Muscle of leg (tissue), 11 donors: ENCODE measurements around the gene SMARCC2. TPM values are rescaled to one million over a fixed set of nuclear protein-coding genes. Genes with fewer than 3 reads are reported as not detected.

Experiments
- DNase-seq: peaks from one replicate; pipeline ENCODE4 v3.0.0; 2013
- H3K27ac ChIP-seq: one replicate; pipeline ENCODE4 v1.5.1; 2013; ENCODE audit warnings: mild to moderate bottlenecking, low read length, control low read depth
- H3K27me3 ChIP-seq: one replicate; pipeline ENCODE4 v1.6.1; 2013; ENCODE audit warnings: low read length; ENCODE audit not compliant: control insufficient read depth, insufficient read depth
- H3K36me3 ChIP-seq: one replicate; pipeline ENCODE4 v1.6.1; 2013; ENCODE audit warnings: low read length; ENCODE audit not compliant: control insufficient read depth, insufficient read depth
- H3K4me1 ChIP-seq: one replicate; pipeline ENCODE4 v1.6.1; 2013; ENCODE audit warnings: low read length; ENCODE audit not compliant: control insufficient read depth, insufficient read depth
- H3K4me3 ChIP-seq: one replicate; pipeline ENCODE4 v1.5.1; 2013; ENCODE audit warnings: low read length, control low read depth
- H3K9me3 ChIP-seq: replicated peaks from 2 replicates; pipeline ENCODE4 v1.6.1; 2013; ENCODE audit warnings: low read depth, low read length; ENCODE audit not compliant: control insufficient read depth
- WGBS: methylation state at CpG from one replicate; pipeline ENCODE4 v1.1.5; 2013; ENCODE audit warnings: missing lambda C conversion rate; ENCODE audit not compliant: insufficient coverage; 5-methylcytosine and 5-hydroxymethylcytosine counted together
- polyA plus RNA-seq, 8 donors: library from polyadenylated mRNA; unstranded; fragments of 120-200 nt; gene quantifications; one replicate each; pipeline versions ENCODE4 v1.2.1 to v1.2.3, GENCODE V29; 2013; ENCODE audit warnings: inconsistent platforms in 1 of 8, low replicate concordance in 1 of 8; ENCODE audit not compliant: insufficient read length in 8 of 8, insufficient read depth in 1 of 8
- total RNA-seq: library from RNA; stranded (reverse); fragments of 120-200 nt; gene quantifications from one replicate; pipeline ENCODE4 v1.2.4, GENCODE V29; 2013

The SMARCC2 gene
- total and polyA plus RNA-seq, 9 donors = 46.8 to 71.7 (median 55.3) TPM

DNA sequence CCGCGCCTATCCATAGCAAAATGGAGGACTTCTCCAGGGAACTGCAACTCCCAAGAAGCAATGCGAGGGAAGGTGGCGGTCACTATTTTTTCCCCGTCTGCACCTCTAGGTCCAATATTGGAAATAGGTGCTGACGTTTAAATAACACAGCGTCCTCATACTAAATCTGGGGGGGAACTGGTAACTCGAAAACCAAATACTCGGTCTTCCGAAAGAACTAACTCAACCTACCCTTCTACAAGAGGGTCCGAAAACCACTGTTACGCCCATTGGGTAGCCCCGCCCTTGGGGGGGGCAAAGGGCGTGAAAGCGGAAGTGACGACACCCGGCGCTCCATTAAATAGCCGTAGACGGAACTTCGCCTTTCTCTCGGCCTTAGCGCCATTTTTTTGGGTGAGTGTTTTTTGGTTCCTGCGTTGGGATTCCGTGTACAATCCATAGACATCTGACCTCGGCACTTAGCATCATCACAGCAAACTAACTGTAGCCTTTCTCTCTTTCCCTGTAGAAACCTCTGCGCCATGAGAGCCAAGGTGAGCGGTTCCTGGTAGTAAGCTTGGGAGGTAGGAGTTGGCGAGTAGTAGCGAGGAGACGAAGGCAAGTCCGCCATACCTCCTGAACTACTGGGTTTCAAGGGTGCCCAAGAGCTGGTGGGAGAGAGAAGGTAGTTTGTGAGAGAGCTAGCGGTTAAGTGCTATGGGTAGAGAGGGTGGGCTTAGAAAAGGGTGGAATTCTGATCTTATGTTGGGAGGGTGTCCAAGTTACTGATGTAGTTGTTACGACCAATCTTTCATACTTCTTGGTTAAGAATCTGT lies 72.8 kb downstream of the SMARCC2 start, which contains the start of gene RPL41:
Gene RPL41, plus strand, starts transcription at position 367 of the 815 bp plus-strand sequence.
- Histone ChIP-seq H3K9me3 (no peaks in the 10 kb centered on the region), H3K27me3 (no peaks in the 10 kb centered on the region), H3K27ac (peak within 1 kb of the TSS; percentile 98), H3K4me3 (peak within 1 kb of the TSS; percentile 78), H3K4me1 (peaks cover 36% of the 10 kb centered on the region), H3K36me3 (peaks cover 41% of the 10 kb centered on the region)
- 0% methylated on average over 13 of the region's 34 CpGs for WGBS
- peak; percentile 99 for DNase-seq

GRCh38 chr12:56115329-56115728 lies 74.0 kb downstream of the SMARCC2 start:
- Histone ChIP-seq H3K27me3 (no peaks in the 10 kb centered on the region), H3K27ac (peak overlapping the region; percentile 98), H3K4me3 (peak overlapping the region; percentile 78), H3K36me3 (peaks cover 41% of the 10 kb centered on the region), H3K9me3 (no peaks in the 10 kb centered on the region), H3K4me1 (peaks cover 27% of the 10 kb centered on the region)
- WGBS = 44% methylated on average over 3 of the region's 10 CpGs
- peak; percentile 46 for DNase-seq

DNA sequence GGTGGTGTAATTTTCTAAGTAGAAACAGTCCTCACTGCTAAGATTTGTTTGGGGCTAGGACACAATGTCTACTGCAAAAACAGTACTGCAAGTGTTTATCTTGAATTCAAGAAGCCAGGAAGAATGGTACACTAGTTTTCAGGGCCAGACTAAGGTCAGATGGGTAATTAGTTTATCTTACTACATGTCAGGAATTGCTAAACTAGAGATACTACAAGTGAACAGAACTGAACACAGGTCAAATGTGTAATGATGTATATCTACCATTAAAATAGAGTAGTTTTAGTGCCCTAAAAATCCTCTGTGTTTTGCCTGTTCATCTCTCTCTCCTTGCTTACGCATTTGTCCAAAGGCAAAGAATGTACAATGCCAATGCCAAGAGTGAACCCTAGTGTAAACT lies 75.2 kb downstream of the SMARCC2 start:
- H3K4me3 ChIP-seq = no peak overlapping the region
- WGBS = no CpG with 5 or more reads among the region's 1 CpG
- peaks cover 49% of the 10 kb centered on the region for H3K36me3 ChIP-seq
- H3K9me3 ChIP-seq = no peaks in the 10 kb centered on the region
- peaks cover 15% of the 10 kb centered on the region for H3K4me1 ChIP-seq
- H3K27ac ChIP-seq = no peak overlapping the region
- DNase-seq = no peak
- H3K27me3 ChIP-seq = no peaks in the 10 kb centered on the region

Other genes with a start within 250 kb of the SMARCC2 start
- 0.62 TPM for gene PMEL, start 223.4 kb downstream of the SMARCC2 start, total RNA-seq
- 10 to 100 TPM in 1 of 8 donors, 1 to 10 TPM in 6, under 1 TPM in 1; 0.72 to 16.2 (median 1.3) TPM for gene PMEL, start 223.4 kb downstream of the SMARCC2 start, polyA plus RNA-seq
- 20.8 TPM for gene CDK2, start 222.7 kb downstream of the SMARCC2 start, total RNA-seq
- gene CDK2, start 222.7 kb downstream of the SMARCC2 start, polyA plus RNA-seq = 10 to 100 TPM; 24.9 to 34.4 (median 31.4) TPM
- gene RAB5B, start 215.4 kb downstream of the SMARCC2 start, total RNA-seq = 62.1 TPM
- gene RAB5B, start 215.4 kb downstream of the SMARCC2 start, polyA plus RNA-seq = 100 to 1,000 TPM; 108 to 116 (median 113) TPM
- 19.3 TPM for gene SUOX, start 192.2 kb downstream of the SMARCC2 start, total RNA-seq
- 10 to 100 TPM; 13.1 to 18.0 (median 14.5) TPM for gene SUOX, start 192.2 kb downstream of the SMARCC2 start, polyA plus RNA-seq
- 2.2 TPM for gene IKZF4, start 168.4 kb downstream of the SMARCC2 start, total RNA-seq
- 1 to 10 TPM; 5.0 to 8.7 (median 7.1) TPM for gene IKZF4, start 168.4 kb downstream of the SMARCC2 start, polyA plus RNA-seq
- gene RPS26, start 147.6 kb downstream of the SMARCC2 start, total RNA-seq = 255 TPM
- 100 to 1,000 TPM in 5 of 8 donors, 10 to 100 TPM in 3; 84.2 to 522 (median 202) TPM for gene RPS26, start 147.6 kb downstream of the SMARCC2 start, polyA plus RNA-seq
- 126 TPM for gene ERBB3, start 109.3 kb downstream of the SMARCC2 start, total RNA-seq
- gene ERBB3, start 109.3 kb downstream of the SMARCC2 start, polyA plus RNA-seq = 100 to 1,000 TPM; 116 to 224 (median 149) TPM
- 97.2 TPM for gene PA2G4, start 84.9 kb downstream of the SMARCC2 start, total RNA-seq
- 100 to 1,000 TPM in 7 of 8 donors, 10 to 100 TPM in 1; 97.8 to 128 (median 119) TPM for gene PA2G4, start 84.9 kb downstream of the SMARCC2 start, polyA plus RNA-seq
- 9,217 TPM for gene RPL41, start 72.8 kb downstream of the SMARCC2 start, total RNA-seq
- 1,000 to 10,000 TPM; 4,607 to 7,530 (median 5,394) TPM for gene RPL41, start 72.8 kb downstream of the SMARCC2 start, polyA plus RNA-seq
- 4.2 TPM for gene ZC3H10, start 71.2 kb downstream of the SMARCC2 start, total RNA-seq
- gene ZC3H10, start 71.2 kb downstream of the SMARCC2 start, polyA plus RNA-seq = 1 to 10 TPM; 4.1 to 7.7 (median 4.8) TPM
- gene ESYT1, start 61.2 kb downstream of the SMARCC2 start, total RNA-seq = 63.7 TPM
- gene ESYT1, start 61.2 kb downstream of the SMARCC2 start, polyA plus RNA-seq = 10 to 100 TPM; 75.3 to 90.9 (median 86.2) TPM
- gene MYL6B, start 36.9 kb downstream of the SMARCC2 start, total RNA-seq = 682 TPM
- gene MYL6B, start 36.9 kb downstream of the SMARCC2 start, polyA plus RNA-seq = 1,000 to 10,000 TPM in 2 of 8 donors, 100 to 1,000 TPM in 6; 543 to 1,374 (median 850) TPM
- 1,791 TPM for gene MYL6, start 31.1 kb downstream of the SMARCC2 start, total RNA-seq
- 1,000 to 10,000 TPM; 1,431 to 2,233 (median 1,647) TPM for gene MYL6, start 31.1 kb downstream of the SMARCC2 start, polyA plus RNA-seq
- gene RNF41, start 32.4 kb upstream of the SMARCC2 start, total RNA-seq = 47.5 TPM
- 10 to 100 TPM; 35.5 to 49.3 (median 44.1) TPM for gene RNF41, start 32.4 kb upstream of the SMARCC2 start, polyA plus RNA-seq
- 24.1 TPM for gene NABP2, start 34.9 kb upstream of the SMARCC2 start, total RNA-seq
- gene NABP2, start 34.9 kb upstream of the SMARCC2 start, polyA plus RNA-seq = 10 to 100 TPM; 16.1 to 23.6 (median 20.3) TPM
- gene SLC39A5, start 40.6 kb upstream of the SMARCC2 start, total RNA-seq = 0.35 TPM
- 10 to 100 TPM in 1 of 8 donors, 1 to 10 TPM in 2, under 1 TPM in 5; 0.32 to 18.5 (median 0.63) TPM for gene SLC39A5, start 40.6 kb upstream of the SMARCC2 start, polyA plus RNA-seq
- 8.6 TPM for gene ANKRD52, start 68.9 kb upstream of the SMARCC2 start, total RNA-seq
- 10 to 100 TPM; 16.4 to 22.6 (median 18.9) TPM for gene ANKRD52, start 68.9 kb upstream of the SMARCC2 start, polyA plus RNA-seq
- 18.9 TPM for gene COQ10A, start 77.5 kb upstream of the SMARCC2 start, total RNA-seq
- gene COQ10A, start 77.5 kb upstream of the SMARCC2 start, polyA plus RNA-seq = 10 to 100 TPM; 13.4 to 34.4 (median 19.0) TPM
- gene CS, start 110.8 kb upstream of the SMARCC2 start, total RNA-seq = 93.5 TPM
- gene CS, start 110.8 kb upstream of the SMARCC2 start, polyA plus RNA-seq = 100 to 1,000 TPM; 174 to 252 (median 214) TPM
- gene CNPY2, start 126.5 kb upstream of the SMARCC2 start, total RNA-seq = 78.3 TPM
- 10 to 100 TPM; 41.5 to 73.0 (median 61.1) TPM for gene CNPY2, start 126.5 kb upstream of the SMARCC2 start, polyA plus RNA-seq
- gene PAN2, start 144.5 kb upstream of the SMARCC2 start, total RNA-seq = 39.8 TPM
- 10 to 100 TPM; 27.9 to 49.6 (median 41.9) TPM for gene PAN2, start 144.5 kb upstream of the SMARCC2 start, polyA plus RNA-seq
- gene IL23A, start 149.4 kb upstream of the SMARCC2 start, total RNA-seq = 0.18 TPM
- under 1 TPM; 0.24 to 0.74 (median 0.44) TPM for gene IL23A, start 149.4 kb upstream of the SMARCC2 start, polyA plus RNA-seq
- gene STAT2, start 170.6 kb upstream of the SMARCC2 start, total RNA-seq = 63.4 TPM
- 10 to 100 TPM; 40.9 to 71.8 (median 59.6) TPM for gene STAT2, start 170.6 kb upstream of the SMARCC2 start, polyA plus RNA-seq
- not detected for gene APOF, start 173.4 kb upstream of the SMARCC2 start, total RNA-seq
- not detected for gene APOF, start 173.4 kb upstream of the SMARCC2 start, polyA plus RNA-seq